GM10847 (cell line): ENCODE data around the gene ALAS2.

Experiments
- POLR2A ChIP-seq: IDR thresholded peaks from 2 replicates; pipeline ENCODE4 v1.6.1; 2011; ENCODE audit not compliant: insufficient read length; ENCODE audit errors: extremely low read depth

The ALAS2 gene

DNA sequence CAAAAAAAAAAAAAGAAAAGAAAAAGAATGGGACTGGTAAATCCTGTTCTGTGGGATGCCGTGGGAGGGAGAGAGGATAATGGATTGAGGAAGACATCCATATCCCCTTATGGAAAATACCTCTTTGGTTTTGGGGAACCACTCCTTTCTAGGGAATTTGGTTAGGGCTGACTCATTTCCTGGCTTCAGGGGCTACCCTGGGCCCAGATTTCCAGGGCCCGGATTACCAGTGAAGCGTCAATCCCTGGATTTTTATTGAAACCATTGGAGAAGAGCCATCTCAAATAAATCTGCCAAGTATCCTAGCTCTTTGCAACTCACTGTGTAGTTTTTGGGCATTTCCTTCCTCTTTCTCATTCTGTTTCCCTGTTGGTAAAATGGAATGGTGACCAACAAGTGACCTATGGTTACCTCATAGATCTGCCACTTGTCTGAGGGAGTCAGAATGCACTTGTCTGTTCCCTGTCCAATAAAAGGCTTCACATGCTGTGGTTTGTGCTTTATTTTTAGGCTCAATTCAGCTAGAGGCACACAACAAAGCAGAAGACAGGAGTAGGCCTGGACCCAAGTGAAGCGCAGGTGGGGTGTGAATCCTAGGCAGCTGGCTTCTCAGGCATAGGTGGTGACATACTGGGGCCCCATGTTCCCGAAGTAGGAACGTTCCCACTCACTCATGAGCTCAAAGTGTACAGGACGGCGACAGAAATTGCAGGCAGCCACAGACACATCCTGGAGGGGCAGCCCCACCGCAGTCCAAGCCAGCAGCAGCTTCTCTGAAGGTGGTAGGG is 22.0 kb downstream of the ALAS2 start:
- TF ChIP-seq POLR2A, result no peak

GRCh38 chrX:55007656-55008055 is 23.1 kb downstream of the ALAS2 start:
- no peak for TF ChIP-seq POLR2A

GRCh38 chrX:55006827-55007621 is 23.8 kb downstream of the ALAS2 start:
- no peak for TF ChIP-seq POLR2A

GRCh38 chrX:55005256-55005655 is 25.5 kb downstream of the ALAS2 start:
- no peak for TF ChIP-seq POLR2A

DNA sequence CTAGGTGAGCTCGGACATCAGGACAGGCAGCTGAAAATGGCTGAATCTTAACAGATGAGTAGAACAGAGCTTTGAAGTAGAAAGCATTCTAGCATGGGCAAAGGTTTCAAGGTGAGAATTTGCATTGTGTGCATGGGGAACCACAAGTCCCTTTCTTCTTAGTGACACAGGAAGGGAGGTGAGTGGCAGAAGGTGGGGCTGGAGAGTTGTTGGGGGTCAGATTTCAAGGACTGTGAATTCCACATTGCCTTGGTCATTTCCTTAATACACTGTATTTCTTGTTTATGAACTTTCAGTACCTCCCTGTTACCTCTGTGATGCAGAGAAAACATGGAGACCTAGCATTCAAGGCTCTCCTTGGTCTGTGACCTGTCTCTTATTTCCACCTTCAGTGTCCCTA is 26.5 kb downstream of the ALAS2 start:
- TF ChIP-seq POLR2A, result no peak

DNA sequence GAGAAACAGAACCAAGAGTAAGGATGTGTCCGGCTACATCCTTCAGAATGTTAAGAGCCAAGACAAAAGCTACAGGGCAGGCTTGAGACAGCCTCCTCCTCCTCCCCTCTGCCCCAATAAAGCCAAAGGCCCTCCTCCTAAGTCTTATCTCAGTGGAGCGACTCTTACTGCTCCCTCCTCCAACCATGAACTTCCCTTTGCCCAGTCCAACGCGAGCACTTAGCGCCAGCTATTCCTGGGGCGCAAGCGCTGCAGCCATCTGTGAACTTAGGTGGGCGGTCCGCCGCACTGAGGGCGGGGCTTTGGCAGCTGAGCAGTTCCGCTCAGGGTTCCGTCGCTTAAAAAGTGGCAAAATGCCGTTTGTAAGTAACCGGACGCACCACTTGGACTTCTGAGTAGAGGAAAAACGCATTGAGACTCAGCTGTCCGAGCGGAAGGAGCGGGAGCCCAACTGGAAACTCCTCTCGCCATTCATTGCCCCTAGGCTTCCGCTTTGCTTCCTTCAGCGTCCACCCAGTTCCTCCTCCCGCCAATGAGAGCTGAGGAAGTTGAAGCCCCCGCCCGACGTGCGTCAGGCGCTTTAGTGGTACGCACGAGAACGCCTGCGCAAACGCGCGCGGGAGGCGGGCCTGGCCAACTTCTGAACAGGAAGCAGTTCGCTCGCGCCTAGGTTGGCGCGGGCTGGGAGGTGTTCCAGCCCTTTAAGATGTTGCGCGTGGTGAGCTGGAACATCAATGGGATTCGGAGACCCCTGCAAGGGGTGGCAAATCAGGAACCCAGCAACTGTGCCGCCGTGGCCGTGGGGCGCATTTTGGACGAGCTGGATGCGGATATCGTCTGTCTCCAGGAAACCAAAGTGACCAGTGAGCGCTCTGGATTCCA is 30.8 kb downstream of the ALAS2 start, which contains the start of gene APEX2:
APEX2 (plus strand) TSS at position 647 of the 882 bp plus-strand sequence; CDS start at position 707, 60 bp downstream.
- peak; percentile 73 for TF ChIP-seq POLR2A

DNA sequence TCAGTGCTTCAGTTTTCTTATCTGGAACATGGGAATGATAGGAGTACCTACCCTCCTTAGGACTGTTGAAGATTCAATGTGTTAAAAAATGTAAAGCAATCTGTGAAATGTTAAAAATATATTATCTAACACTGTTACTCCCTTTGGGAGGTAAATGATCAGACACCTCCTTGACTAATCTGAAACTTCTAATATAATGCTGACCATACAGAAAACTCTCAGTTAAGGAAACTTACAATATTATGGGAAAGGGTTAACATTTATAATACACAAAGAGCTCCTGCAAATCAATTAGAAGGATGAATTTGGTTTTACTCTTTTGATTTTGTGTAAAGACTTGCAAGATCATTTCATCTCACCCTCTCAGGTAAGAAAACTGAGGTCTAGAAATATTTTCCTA is 35.2 kb downstream of the ALAS2 start:
- TF ChIP-seq POLR2A, result no peak

- no peak for TF ChIP-seq POLR2A
Observed at GRCh38 chrX:54994668-54995351, 36.0 kb downstream of the ALAS2 start.

DNA sequence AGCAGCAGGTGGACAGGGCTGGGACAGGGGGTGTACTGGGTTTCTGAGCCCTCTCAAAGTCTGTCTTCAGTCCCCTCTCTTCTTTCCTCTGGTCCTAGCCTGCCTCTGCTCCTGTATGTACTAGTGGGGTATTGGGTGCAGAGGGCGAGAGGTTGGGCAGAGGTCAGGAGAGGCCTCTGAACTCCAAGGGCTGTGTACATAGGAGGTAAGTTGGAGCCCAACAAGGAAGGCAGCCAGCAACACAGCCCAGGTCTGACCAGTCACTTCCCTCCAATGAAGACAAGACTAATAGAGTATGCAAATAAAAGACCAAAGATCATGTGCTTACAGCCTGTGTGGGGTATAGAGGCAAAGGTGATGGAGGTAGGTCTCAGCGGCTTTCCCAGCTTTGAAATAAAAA is 36.7 kb downstream of the ALAS2 start, which contains the start of gene PFKFB1:
PFKFB1 (minus strand) TSS at position 90 of the 400 bp plus-strand sequence. CDS start 181 bp downstream, outside the sequence.
- no peak for TF ChIP-seq POLR2A

GRCh38 chrX:54992911-54993622 is 37.7 kb downstream of the ALAS2 start:
- no peak for TF ChIP-seq POLR2A

- TF ChIP-seq POLR2A, result no peak
Observed at GRCh38 chrX:54991706-54992105, 39.1 kb downstream of the ALAS2 start.

DNA sequence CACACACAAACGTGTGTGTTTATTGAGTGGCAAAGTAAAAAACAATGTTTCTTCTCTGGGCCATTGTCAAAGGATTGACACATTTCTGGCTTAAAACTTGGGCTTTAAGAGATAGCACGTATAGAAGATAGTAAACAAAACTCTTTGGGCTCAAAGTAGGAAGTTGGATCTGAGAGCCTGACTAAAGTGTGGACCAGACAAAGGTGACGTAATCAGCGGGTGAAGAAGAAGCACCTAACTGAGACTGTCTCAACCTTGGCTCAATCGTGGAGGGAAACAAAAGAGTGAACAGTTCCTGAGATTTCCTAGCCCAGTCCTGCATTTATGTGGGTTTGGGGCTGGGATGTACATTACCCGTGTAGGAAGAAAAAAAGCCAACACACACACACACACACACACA is 50.4 kb downstream of the ALAS2 start:
- TF ChIP-seq POLR2A, result no peak

DNA sequence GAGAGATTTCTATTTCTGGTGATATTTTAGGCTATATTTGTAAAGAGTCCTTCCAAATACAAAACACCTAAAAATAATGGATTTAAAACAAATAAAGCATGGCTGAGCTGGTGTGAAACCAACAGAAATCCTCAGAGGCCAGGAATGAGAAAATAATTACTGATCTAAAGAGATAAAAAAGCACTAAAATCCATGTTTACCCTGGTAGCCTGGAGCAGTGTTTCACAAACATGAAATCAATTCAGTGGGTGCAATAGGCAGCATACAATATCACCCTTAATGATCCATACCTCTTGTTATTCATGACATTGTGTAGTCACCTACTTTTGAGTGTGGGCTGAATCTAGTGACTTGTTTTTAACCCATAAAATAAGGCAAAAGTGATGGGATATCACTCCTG is 51.3 kb downstream of the ALAS2 start:
- no peak for TF ChIP-seq POLR2A

DNA sequence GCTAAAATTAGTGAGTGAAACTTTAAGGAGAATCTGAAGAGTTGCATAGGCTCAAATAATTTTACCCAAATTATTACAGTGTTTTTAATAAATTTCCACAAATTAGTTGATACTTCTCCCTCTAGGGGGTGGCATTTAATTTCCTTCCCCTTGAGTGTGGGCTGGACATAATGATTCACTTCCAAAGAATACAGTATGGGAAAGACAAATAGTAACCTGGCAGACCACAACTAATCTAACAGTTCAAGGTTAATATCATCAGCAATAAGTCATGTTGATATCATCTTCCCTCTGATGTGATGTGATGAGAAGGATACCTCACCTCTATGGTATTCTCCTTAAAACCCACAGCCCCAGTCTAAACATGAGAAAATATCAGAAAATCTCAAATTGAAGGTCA is 52.3 kb downstream of the ALAS2 start:
- TF ChIP-seq POLR2A, result no peak
